HUES64 (cell line): Measurements from ENCODE around the gene RANBP17.
A peak's percentile ranks its signal among the peaks of the same experiment; 100 is the strongest.

Experiments
- H3K27ac ChIP-seq: 2 replicates; pipeline ENCODE4 v1.7.0; 2013; ENCODE audit warnings: low read depth, low read length, inconsistent platforms
- H3K27me3 ChIP-seq: 2 replicates; pipeline ENCODE4 v1.6.1; 2013; ENCODE audit warnings: mild to moderate bottlenecking, low read length; ENCODE audit not compliant: insufficient read depth
- H3K36me3 ChIP-seq: 2 replicates; pipeline ENCODE4 v1.6.1; 2013; ENCODE audit warnings: mild to moderate bottlenecking, low read length; ENCODE audit not compliant: insufficient read depth
- H3K4me1 ChIP-seq: 2 replicates; pipeline ENCODE4 v1.6.1; 2013; ENCODE audit warnings: mild to moderate bottlenecking, low read length, moderate library complexity; ENCODE audit not compliant: insufficient read depth
- H3K4me3 ChIP-seq: 2 replicates; pipeline ENCODE4 v1.5.1; 2013; ENCODE audit warnings: mild to moderate bottlenecking, low read length, moderate library complexity
- H3K9ac ChIP-seq: 2 replicates; pipeline ENCODE4 v1.6.1; 2013; ENCODE audit warnings: mild to moderate bottlenecking, low read depth, low read length
- H3K9me3 ChIP-seq: 2 replicates; pipeline ENCODE4 v1.6.1; 2013; ENCODE audit warnings: low read depth, low read length; ENCODE audit not compliant: insufficient read depth
- whole genome bisulfite sequencing: fragments of 150-250, 120-280 bp; methylation state at CpG from one replicate; pipeline ENCODE4 v1.1.7; 2013; ENCODE audit warnings: missing lambda C conversion rate; 5-methylcytosine and 5-hydroxymethylcytosine counted together

The RANBP17 gene

GRCh38 chr5:171092194-171092593, 230.4 kb downstream of the RANBP17 start:
- 93% methylated on average over 2 of the region's 2 CpGs for WGBS
- no peak overlapping the region for H3K4me3 ChIP-seq
- H3K9ac ChIP-seq = no peak overlapping the region
- no peaks in the 10 kb centered on the region for H3K27me3 ChIP-seq
- no peaks in the 10 kb centered on the region for H3K36me3 ChIP-seq
- H3K9me3 ChIP-seq = no peaks in the 10 kb centered on the region
- no peak overlapping the region for H3K27ac ChIP-seq
- peaks cover 20% of the 10 kb centered on the region for H3K4me1 ChIP-seq

GRCh38 chr5:171093598-171093997, 231.8 kb downstream of the RANBP17 start:
- Histone ChIP-seq H3K36me3 (no peaks in the 10 kb centered on the region), H3K4me3 (no peak overlapping the region), H3K9me3 (no peaks in the 10 kb centered on the region), H3K4me1 (peaks cover 20% of the 10 kb centered on the region), H3K27ac (no peak overlapping the region), H3K27me3 (no peaks in the 10 kb centered on the region), H3K9ac (no peak overlapping the region)

GRCh38 chr5:171094356-171094755, 232.5 kb downstream of the RANBP17 start:
- 44% methylated on average over 3 of the region's 3 CpGs for WGBS
- H3K36me3 ChIP-seq = no peaks in the 10 kb centered on the region
- H3K9ac ChIP-seq = peak overlapping the region; percentile 3; the same call in 1 of the 2 replicates
- no peak overlapping the region for H3K4me3 ChIP-seq
- no peak overlapping the region for H3K27ac ChIP-seq
- no peaks in the 10 kb centered on the region for H3K27me3 ChIP-seq
- H3K4me1 ChIP-seq = peaks cover 20% of the 10 kb centered on the region
- no peaks in the 10 kb centered on the region for H3K9me3 ChIP-seq

- Histone ChIP-seq H3K36me3 (no peaks in the 10 kb centered on the region), H3K4me3 (no peak overlapping the region), H3K9me3 (no peaks in the 10 kb centered on the region), H3K27ac (peak overlapping the region; percentile 4; the same call in 1 of the 2 replicates), H3K27me3 (no peaks in the 10 kb centered on the region), H3K9ac (0 out of 2 replicates have a peak overlapping the region, but pooled peaks have one; percentile 30), H3K4me1 (peaks cover 3% of the 10 kb centered on the region; the same call in 1 of the 2 replicates)
- 62% methylated on average over 11 of the region's 11 CpGs for WGBS
Observed at GRCh38 chr5:171102877-171103610, 241.2 kb downstream of the RANBP17 start.

- no peaks in the 10 kb centered on the region for H3K36me3 ChIP-seq
- H3K9me3 ChIP-seq = no peaks in the 10 kb centered on the region
- no peak overlapping the region for H3K27ac ChIP-seq
- no peaks in the 10 kb centered on the region for H3K27me3 ChIP-seq
- no peak overlapping the region for H3K4me3 ChIP-seq
- no peak overlapping the region for H3K9ac ChIP-seq
- H3K4me1 ChIP-seq = peaks cover 3% of the 10 kb centered on the region; the same call in 1 of the 2 replicates
- WGBS = 96% methylated on average over 4 of the region's 4 CpGs
Observed at GRCh38 chr5:171107669-171108068, 245.9 kb downstream of the RANBP17 start.

GRCh38 chr5:171115519-171115918, 253.7 kb downstream of the RANBP17 start:
- Histone ChIP-seq H3K9ac (no peak overlapping the region), H3K27ac (no peak overlapping the region), H3K27me3 (no peaks in the 10 kb centered on the region), H3K9me3 (no peaks in the 10 kb centered on the region), H3K4me3 (no peak overlapping the region), H3K4me1 (no peaks in the 10 kb centered on the region), H3K36me3 (no peaks in the 10 kb centered on the region)
- WGBS = 98% methylated on average over 5 of the region's 5 CpGs

GRCh38 chr5:171116719-171117118, 254.9 kb downstream of the RANBP17 start:
- Histone ChIP-seq H3K9ac (no peak overlapping the region), H3K4me1 (no peaks in the 10 kb centered on the region), H3K36me3 (no peaks in the 10 kb centered on the region), H3K4me3 (no peak overlapping the region), H3K9me3 (no peaks in the 10 kb centered on the region), H3K27ac (no peak overlapping the region), H3K27me3 (no peaks in the 10 kb centered on the region)
- 100% methylated on average over 2 of the region's 2 CpGs for WGBS

- Histone ChIP-seq H3K27me3 (no peaks in the 10 kb centered on the region), H3K36me3 (no peaks in the 10 kb centered on the region), H3K4me1 (no peaks in the 10 kb centered on the region), H3K9me3 (no peaks in the 10 kb centered on the region), H3K9ac (no peak overlapping the region), H3K27ac (no peak overlapping the region), H3K4me3 (no peak overlapping the region)
- WGBS = 90% methylated on average over 15 of the region's 15 CpGs
Observed at GRCh38 chr5:171120986-171121622, 259.3 kb downstream of the RANBP17 start.

GRCh38 chr5:171121638-171122037, 259.8 kb downstream of the RANBP17 start:
- no peak overlapping the region for H3K27ac ChIP-seq
- no peaks in the 10 kb centered on the region for H3K36me3 ChIP-seq
- H3K9ac ChIP-seq = no peak overlapping the region
- no peaks in the 10 kb centered on the region for H3K27me3 ChIP-seq
- H3K4me1 ChIP-seq = no peaks in the 10 kb centered on the region
- no peaks in the 10 kb centered on the region for H3K9me3 ChIP-seq
- no peak overlapping the region for H3K4me3 ChIP-seq
- 94% methylated on average over 3 of the region's 3 CpGs for WGBS

- 100% methylated on average over 1 of the region's 2 CpGs for WGBS
- no peaks in the 10 kb centered on the region for H3K4me1 ChIP-seq
- no peaks in the 10 kb centered on the region for H3K27me3 ChIP-seq
- H3K9me3 ChIP-seq = no peaks in the 10 kb centered on the region
- no peak overlapping the region for H3K9ac ChIP-seq
- H3K36me3 ChIP-seq = no peaks in the 10 kb centered on the region
- no peak overlapping the region for H3K4me3 ChIP-seq
- H3K27ac ChIP-seq = no peak overlapping the region
Observed at GRCh38 chr5:171122372-171122771, 260.6 kb downstream of the RANBP17 start.

GRCh38 chr5:171123417-171123816, 261.6 kb downstream of the RANBP17 start:
- WGBS = 94% methylated on average over 4 of the region's 4 CpGs
- Histone ChIP-seq H3K9ac (no peak overlapping the region), H3K27ac (no peak overlapping the region), H3K9me3 (no peaks in the 10 kb centered on the region), H3K36me3 (no peaks in the 10 kb centered on the region), H3K4me1 (no peaks in the 10 kb centered on the region), H3K27me3 (no peaks in the 10 kb centered on the region), H3K4me3 (no peak overlapping the region)
